Keratinocyte (primary cell): ENCODE measurements around the gene CHCHD2.

Source experiments
- CTCF ChIP-seq, 3 experiments: IDR thresholded peaks in 1 of 3; conservative IDR thresholded peaks in 1 of 3; optimal IDR thresholded peaks in 1 of 3; 2 replicates in 2 of 3; 3 replicates in 1 of 3; pipeline versions ENCODE3 to v1.5.1; 2011; ENCODE audit warnings: low read length in 3 of 3, mild to moderate bottlenecking in 3 of 3, moderate library complexity in 2 of 3, control low read depth in 1 of 3, inconsistent platforms in 1 of 3; ENCODE audit not compliant: insufficient read depth in 2 of 3; ENCODE audit errors: extremely low read depth in 1 of 3
- EZH2 ChIP-seq: IDR thresholded peaks from one replicate; pipeline ENCODE4 v1.6.1; 2012; ENCODE audit warnings: inconsistent platforms, mild to moderate bottlenecking, low read length, moderate library complexity

- TF ChIP-seq CTCF (optimal IDR thresholded peaks at IDR 0.05 in 1 of 3, IDR thresholded peaks at IDR 0.05 in 1 of 3, conservative IDR thresholded peaks at IDR 0.05 in 1 of 3; ENCODE audit: extremely low read depth in 1 of 3, insufficient read depth in 2 of 3, low read length in 3 of 3) (peak; percentile 75 to 94 (median 90)), EZH2 (no peak)
Observed at GRCh38 chr7:56074371-56074791, 31.9 kb downstream of the CHCHD2 start.
